Stimulated activated CD4-positive, alpha-beta T cell treated with anti-CD3 and anti-CD28 coated beads, Interleukin-12 subunit alpha, Interleukin-12 subunit beta, amount 100 ng/mL, for 24 hours (primary cell): ENCODE measurements around the gene SLC7A7.
"Not testable (repeated sequence)": the region's sequence is repeated elsewhere in the genome, so short reads cannot be mapped to it uniquely, and the experiment has no call there.

ENCODE experiments used
- DNase-seq, 2 experiments: peaks; one replicate each; pipeline ENCODE4 v3.0.0-alpha.2; 2020; ENCODE audit warnings: low read depth in 2 of 2

SLC7A7 gene

DNA sequence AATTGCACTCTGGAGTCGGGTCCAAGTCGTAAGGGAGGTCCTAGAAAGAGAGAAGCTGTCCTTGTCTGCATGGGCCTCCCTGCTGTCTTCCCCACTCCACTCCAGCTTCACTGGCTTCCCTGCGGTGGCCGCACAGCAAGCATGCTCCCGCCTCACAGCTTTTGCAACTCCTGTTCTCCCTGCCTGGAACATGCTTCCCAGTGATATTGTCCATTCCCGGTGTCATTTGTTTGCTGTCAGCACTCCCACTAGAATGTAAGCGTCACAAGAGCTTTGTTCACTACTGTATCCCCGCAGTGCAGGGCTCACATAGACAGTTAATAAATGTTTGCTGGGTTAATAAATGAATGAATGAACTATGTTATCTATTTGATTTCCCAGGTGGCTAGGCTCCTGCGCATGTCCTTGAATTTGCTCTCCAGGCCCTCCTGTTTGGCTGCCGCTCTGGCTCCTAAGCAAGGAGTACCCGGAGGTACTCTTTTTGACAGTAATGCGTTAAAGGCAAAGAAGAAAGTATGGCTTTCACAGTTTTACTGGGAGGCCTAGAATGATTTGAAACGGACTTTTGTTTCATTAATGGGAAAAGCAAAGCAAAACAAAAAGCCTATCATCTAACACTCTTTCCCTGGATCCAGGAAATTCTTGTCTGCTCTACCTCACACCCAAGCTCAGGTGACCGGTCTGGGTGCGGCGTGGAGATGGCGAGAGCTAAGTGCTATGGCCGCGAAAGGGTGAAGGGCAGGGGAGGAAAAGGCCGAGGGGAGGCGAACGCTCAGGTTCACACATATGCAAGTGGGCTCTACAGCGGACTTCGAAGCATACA is 6.2 kb upstream of the SLC7A7 start:
- DNase-seq: no peak

DNA sequence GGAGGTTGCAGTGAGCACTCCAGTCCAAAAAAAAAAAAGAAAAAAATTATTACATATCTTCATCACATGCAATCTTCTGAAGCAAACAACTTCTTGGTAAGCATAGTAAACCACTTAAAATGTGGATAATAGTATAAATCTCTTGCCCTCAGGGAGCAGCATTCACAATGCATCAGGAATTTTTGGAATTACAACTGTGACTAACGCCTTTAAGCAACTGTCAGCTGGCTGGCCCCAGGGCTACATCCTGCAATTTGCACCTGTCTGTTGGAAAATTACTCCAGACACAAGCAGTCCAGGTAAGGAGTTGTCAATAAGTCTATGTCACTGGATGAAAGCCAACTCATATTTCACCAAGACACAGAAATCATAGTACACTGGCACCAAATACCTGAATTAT is 5.5 kb upstream of the SLC7A7 start:
- DNase-seq: no peak

DNA sequence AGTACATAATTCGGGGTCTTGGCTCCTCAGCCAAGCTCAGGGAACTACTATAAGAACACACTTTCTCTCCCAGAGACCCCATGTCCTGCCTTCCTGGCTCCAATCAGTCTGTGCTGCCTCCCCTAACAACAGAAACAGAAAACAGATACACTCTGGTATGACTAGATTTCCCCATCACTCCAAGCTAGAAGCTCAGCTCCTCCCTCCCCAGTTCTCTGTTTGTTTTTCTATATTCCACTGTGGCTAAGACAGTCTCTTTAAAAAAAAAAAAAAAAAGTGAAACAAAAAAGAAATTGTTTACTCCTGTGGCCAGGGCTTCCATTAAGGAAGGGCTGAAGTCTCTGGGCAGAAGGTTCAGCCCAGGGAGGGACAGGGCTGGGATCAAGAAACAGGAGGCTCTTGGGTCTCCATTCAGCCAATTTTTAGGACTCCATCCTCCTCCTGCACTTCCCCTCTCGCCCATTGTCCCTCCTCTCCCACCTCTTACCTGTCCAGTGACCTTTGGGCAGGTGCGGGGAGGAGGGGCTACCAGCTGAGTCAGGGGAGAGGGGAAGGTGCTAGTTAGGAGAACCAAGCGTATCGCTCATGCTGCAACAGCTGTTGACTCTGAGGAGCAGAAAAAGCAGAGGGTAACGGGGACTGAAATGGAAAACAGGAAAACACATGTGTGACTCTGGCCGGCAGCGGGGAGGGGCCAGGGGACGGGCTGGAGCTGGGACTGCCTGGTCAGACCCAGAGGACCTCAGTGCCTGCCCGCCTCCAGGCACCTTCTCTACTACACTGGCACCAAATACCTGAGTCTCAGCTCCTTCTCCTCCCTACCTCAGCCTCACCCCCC is 4.1 kb upstream of the SLC7A7 start:
- no peak for DNase-seq

DNA sequence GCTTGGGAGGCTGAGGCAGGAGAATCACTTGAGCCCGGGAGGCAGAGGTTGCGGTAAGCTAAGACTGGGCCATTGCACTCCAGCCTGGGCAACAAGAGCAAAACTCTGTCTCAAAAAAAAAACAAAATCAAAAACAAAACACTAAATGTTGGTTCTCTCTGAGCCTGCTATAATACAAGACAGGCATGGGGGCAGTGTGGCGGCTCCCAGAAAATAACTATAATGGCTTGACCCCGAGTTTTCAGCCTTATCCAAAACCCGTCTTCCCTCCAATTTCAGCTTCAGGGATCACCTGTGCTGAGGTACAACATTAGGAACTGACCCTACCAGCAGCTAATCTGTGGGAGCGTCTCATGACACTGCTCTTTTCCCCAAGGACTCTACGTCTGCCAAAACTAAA is 862 bp downstream of the SLC7A7 start:
- no peak for DNase-seq

DNA sequence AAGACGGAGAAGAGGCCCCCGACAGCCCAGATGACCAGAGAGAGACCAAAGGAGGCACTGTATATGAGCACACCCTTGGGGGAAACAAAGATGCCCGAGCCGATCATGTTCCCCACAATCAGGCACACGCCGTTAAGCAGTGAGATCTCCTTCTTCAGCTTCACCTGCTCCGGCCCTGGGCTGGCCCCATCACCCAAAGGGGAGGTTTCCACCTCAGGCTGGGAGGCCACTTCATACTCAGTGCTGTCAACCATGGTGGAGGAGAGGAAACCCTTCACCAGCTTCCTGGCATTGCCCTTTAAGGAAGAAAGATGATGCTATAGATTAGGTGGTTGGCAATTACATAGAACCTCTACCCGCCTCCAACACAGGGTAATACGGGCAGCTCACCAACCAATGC is 2.1 kb downstream of the SLC7A7 start:
- no peak for DNase-seq

DNA sequence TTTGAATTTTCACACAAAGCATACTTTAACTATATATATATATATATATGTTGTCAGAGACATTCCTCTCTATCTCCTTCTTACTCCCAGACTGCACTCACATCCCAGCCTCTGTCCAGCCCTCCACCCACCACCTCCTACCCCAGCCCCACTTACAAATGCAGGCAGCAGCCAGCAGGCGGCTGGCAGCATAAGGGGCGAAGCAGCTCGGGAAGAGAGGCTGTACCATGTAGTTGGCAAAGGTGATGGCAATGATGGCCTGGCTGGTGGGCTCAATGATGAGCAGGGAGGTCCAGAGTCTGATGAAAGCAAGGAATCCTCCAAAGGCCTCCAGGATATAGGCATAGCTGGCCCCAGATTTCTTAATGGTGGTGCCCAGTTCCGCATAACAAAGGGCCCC is 2.5 kb downstream of the SLC7A7 start:
- DNase-seq: no peak

DNA sequence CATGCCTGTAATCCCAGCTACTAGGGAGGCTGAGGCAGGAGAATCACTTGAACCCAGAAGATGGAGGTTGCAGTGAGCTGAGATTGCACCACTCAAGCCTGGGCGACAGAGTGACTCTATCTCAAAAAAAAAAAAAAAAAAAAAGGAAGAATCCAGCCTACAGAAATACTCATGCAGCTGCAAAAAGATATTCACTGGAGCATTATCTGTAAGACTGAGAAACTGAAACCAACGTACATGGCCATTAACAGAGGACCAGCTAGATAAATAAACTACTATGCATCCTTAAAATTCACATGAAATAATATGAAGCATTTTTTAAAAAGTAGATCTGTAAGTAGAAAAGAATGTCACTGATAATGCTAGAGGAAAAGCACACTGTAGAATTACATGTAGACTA is 3.5 kb downstream of the SLC7A7 start:
- DNase-seq: no peak

DNA sequence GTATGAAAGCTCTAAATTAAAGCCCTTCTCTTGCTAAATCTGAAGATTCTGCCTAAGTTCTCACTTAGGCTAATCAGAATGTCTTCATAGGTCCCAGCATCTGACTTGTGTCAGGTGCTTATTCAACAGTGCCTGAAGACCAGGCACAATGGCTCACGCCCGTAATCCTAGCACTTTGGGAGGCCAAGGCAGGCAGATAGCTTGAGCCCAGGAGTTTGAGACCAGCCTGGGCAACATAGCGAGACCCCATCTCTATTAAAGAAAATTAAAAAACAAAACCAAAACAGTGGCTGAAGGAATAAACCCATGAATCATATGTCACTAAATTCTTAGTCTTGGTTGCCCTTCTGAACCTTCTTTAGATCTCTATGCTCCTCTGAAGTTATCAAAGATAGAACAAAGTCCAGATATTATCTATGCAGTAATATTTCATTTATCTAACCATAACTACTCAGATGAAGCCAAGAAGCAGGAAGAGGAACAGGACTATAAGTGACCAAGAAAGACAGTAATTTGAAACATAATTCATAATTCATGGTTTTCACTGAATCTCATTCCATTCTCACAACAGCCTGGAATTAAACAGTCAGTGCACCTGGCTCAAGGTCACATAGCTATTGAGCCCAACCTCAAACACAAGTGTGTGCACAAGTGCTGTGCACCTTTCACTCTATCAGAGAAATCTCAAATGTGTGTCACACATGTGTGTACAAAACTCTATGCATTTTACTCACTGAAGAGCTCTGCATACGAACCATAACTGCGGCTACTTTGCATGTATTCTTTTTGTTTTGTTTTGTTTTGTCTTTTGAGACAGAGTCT is 6.6 kb downstream of the SLC7A7 start:
- no peak for DNase-seq

DNA sequence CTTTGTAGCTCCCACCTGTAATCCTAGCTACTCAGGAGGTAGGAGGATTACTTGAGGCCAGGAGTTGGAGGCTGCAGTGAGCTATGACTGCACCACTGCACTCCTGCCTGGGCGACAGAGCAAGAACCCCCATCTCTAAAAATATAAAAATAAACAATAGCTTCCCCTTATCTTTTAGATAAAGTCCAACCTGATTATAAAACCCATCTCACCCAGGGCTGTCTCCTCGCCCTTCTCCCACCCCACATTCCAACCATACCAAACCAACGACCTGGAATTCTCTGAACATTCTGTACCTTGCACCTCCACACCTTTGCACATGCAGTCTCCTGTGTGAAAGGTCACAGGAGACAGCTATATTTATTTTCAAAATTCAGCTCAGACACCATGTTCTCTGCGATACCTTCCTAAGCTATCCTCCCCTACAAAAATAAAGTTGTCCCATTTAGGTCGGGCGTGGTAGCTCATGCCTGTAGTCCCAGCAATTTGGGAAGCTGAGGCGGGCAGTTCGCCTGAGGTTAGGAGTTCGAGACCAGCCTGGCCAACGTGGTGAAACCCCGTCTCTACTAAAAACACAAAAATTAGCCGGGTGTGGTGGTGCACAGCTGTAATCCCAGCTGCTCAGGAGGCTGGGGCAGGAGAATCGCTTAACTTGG is 7.7 kb downstream of the SLC7A7 start:
- no peak for DNase-seq

DNA sequence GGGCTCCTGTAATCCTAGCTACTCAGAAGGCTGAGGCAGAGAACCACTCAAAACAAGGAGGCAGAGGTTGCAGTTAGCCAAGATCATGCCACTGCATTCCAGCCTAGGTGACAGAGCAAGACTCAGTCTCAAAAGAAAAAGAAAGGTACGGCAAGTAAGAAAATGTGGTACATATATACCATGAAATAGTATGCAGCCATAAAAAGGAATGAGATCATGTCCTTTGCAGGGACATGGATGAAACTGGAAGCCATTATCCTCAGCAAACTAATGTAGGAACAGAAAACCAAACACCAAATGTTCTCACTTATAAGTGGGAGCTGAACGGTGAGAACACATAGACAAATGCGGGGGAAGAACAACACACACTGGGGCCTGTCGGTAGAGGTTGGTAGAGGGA is 10.0 kb downstream of the SLC7A7 start:
- DNase-seq: not testable (repeated sequence)

DNA sequence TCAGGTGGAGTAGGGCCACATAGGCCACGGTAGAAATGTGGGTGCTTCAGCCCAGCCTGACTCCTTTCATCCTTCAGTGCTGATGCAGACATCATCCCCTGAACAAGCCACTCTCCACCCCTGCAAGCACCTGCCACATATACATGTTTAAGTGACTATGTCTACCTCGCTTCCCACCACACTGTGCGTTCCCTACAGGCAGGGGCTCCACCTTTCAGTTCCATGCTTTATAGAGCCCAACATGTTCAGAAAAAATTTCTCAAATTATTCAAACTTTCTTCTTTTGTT is 11.6 kb downstream of the SLC7A7 start:
- no peak for DNase-seq

DNA sequence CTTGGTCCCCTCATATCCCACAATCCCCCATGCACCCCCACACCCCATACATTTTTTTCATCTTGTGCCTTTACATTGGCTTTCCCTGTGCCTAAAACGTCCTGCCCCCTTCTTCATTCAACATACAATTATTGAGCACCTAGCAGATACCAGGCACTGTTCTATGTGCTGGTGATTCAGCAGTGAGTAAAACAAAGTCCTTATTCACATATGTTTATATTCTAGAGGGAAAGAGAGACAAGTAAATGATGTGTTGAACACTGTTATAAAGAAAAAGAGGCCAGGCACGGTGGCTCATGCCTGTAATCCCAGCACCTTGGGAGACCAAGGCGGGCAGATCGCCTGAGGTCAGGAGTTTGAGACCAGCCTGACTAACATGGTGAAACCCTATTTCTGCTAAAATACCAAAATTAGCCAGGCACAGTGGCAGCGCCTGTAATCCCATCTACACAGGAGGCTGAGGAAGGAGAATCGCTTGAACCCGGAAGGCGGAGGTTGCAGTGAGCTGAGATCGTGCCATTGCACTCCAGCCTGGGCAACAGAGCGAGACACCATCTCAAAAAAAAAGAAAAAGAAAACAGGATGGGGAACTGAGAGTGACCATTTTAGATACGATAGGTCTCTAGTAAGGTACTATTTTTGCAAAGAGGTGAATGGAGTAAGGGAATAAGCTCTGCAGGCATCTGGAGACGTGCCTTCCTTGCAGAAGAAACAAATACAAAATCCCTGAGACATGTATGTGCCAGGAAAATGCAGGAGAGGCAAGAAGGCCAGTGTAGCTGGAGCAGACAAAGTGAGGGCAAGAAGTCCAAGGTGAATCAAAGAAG is 12.2 kb downstream of the SLC7A7 start:
- no peak for DNase-seq

DNA sequence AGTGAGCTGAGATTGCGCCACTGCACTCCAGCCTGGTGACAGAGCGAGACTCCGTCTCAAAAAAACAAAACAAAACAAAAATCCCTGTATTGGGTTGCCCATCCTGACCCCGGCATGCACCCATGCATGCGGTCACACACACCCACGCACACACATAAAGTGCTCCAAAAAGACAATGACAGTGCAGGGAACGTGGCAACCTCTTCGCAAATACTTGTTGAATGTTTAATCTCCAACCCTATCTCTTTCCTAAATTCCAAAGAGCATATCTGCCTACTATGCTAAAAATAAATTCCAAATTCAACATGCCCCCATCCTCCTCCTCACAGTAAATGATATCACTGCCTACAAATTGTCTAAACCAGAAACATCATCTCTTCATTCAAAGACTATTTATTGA is 13.5 kb downstream of the SLC7A7 start:
- DNase-seq: no peak

DNA sequence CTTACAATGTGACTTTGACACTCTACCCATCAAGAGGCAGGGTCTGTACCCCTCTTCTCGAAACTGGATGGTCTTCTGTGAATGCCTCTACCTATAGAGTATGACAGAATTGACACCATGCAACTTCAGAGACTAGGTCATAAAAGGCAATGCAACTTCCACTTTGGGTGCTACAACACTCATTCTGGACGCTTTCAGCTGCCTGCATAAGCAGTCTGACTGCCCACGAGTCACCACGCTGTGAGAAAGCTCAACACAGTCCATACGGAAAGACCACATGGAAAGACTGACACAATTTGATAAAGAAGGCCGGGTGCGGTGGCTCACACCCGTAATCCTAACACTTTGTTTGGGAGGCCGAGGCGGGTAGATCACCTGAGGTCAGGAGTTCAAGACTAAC is 14.9 kb downstream of the SLC7A7 start:
- no peak for DNase-seq

DNA sequence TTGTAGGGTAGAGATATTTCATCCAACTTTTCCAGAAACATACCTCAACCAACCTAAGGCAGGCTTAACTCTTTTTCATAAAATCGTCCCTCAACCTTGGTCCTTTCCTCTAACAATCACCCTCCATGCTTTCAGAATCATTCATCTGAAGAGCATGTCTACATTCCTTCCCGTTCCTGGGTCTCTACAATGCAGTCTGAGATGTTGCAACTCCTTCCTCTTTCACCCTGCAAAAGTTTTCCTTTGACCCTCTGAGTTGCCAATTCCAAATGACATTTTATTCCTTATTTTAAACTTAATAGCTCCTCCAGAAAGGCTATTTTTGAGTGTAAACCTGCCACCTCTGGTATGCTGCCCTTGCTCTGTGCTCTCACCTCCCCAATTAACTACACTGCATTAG is 16.7 kb downstream of the SLC7A7 start:
- DNase-seq: no peak

DNA sequence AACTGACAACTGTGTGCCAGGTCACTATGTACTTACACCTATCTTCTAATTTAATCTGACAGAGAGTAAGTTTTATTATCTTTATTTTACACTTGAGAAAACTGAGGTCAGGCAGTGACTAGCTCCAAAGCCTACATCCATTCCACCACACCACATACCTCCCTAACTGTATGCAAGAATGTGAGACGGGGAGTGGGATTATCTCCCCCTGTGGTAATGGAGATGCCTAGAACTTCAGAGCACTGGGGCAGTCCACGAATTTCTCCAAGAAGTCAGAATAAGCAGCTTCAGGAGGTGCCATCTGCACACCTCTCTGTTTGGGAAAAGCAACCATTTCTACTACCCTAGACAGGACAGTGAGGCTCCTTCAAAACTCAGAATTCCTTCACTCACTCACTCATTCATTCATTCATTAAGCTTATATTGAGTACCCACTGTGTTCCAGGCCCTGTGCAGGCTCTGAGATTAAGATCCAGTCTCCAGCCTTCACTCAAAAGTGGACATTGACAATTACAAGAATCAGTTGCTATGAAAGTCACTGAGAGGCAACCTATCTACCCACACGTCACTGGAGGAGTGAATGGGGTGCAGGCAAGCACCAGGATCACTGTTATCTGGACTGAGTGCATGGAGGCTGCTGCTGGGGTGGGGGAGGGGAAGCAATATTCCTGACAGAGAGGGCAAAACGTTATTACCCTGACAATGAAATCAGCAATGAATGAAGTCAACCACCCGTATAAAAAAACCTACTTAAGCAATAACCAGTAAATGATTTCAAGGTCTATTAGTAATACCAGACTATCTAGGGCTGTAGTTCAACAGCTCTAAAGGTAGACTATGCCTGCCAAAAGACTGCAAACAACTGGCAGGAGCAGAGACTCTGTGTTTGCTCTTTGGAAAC is 18.0 kb downstream of the SLC7A7 start:
- DNase-seq: no peak

DNA sequence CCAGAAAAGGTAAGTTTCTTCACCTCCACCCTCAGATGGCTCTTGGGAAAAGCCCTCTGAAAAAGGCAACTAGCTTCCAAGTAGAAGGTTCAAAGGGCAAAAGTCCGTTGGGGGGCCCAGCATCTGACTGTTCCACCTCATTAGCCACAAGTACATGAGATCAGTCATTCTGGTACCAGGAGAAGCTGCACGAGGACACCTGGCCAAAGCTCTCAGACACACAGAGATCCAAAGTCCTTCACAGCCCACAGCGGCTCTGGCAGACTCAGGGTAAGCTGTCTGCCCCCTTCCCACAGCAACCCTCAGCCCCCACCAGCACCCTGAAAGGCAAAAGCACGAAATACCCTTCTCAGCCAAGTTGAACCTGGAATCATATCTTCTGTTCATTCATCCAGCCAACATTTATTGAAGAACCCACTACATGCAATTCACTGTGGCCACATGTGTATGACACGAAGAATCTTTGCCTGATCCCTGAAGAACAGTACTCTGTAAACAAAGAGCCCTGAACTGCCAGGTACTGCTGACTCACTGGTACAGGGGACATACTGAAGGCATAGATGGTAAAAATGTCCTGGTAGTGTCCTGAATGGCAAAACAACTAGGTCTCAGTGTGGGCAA is 19.0 kb downstream of the SLC7A7 start:
- DNase-seq: no peak

DNA sequence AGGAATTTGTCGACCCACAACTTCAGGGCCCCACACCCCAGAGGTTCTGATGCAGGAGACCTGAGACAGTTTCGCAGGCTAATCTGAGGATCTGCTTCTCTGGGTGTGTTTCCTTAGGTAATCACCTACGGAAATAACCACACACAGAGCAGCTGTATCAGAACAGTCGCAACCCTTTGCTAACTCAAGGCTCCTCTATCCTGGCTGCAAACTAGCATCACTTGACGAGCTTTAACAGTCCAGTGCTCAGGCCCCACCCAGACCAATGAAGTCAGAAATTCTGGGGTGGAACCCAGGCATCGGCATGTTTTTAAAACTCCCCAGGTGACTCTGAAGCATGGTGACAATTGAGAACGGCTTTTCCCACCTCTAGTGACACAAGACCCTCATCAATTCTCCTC is 20.7 kb downstream of the SLC7A7 start:
- no peak for DNase-seq

DNA sequence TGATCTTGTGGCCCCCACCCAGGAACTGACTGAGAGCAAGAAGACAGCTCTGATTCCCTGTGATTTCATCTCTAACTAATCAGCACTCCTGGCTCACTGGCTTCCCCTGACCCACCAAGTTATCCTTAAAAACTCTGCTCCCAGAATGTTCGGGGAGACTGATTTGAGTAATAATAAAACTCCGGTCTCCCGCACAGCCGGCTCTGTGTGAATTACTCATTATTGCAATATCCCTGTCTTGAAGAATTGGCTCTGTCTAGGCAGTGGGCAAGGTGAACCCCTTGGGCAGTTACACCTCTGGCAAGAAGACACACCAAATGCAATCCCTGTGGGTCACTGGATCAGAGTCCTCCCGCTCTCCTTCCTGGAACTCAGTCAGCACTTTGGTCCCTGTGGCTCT is 21.3 kb downstream of the SLC7A7 start:
- DNase-seq: no peak

DNA sequence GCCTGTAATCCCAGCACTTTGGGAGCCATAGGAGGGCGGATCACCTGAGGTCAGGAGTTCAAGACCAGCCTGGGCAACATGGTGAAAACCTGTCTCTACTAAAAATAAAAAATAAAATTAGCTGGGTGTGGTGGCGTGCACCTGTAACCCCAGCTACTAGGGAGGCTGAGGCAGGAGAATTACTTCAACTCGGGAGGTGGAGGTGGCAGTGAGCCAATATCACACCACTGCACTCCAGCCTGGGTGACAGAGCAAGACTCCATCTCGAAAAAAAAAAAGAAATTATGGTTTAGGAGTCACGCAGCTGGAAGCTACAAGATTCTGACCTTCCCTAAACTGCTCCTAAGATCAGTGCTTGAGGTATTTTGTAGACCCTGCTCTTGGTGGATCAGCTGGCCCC is 21.7 kb downstream of the SLC7A7 start:
- not testable (repeated sequence) for DNase-seq
